Coronary artery (tissue), 2 donors: ENCODE data around the gene ZNF268.

ENCODE experiments used
- DNase-seq: peaks from one replicate; pipeline ENCODE4 v3.0.0-alpha.2; 2017; ENCODE audit warnings: low spot score
- H3K27ac ChIP-seq, 2 donors: fragments of 200-600 bp; sonication (generic); one replicate each; pipeline ENCODE4 v1.5.1; 2016 to 2019
- H3K4me3 ChIP-seq: fragments of 200-600 bp; sonication (generic); 2 replicates; pipeline ENCODE4 v1.5.1; 2016; ENCODE audit warnings: mild to moderate bottlenecking, moderate library complexity
- CTCF ChIP-seq: fragments of 200-600 bp; sonication (generic); IDR thresholded peaks from one replicate; pipeline ENCODE4 v1.5.1; 2019; ENCODE audit warnings: antibody characterized with exemption

The ZNF268 gene

GRCh38 chr12:133204264-133204603 lies 22.9 kb downstream of the ZNF268 start:
- no peak for TF ChIP-seq CTCF
- no peak overlapping the region for H3K27ac ChIP-seq
- DNase-seq, result no peak
- peak overlapping the region; percentile 34 for H3K4me3 ChIP-seq

- Histone ChIP-seq H3K27ac (no peak overlapping the region), H3K4me3 (peak overlapping the region; percentile 13)
- DNase-seq, result no peak
- TF ChIP-seq CTCF, result no peak
Observed at GRCh38 chr12:133206390-133206789, 25.1 kb downstream of the ZNF268 start.

- TF ChIP-seq CTCF, result no peak
- no peak overlapping the region for H3K27ac ChIP-seq
- no peak for DNase-seq
- no peak overlapping the region for H3K4me3 ChIP-seq
Observed at GRCh38 chr12:133215724-133216123, 34.4 kb downstream of the ZNF268 start.

- no peak overlapping the region for H3K27ac ChIP-seq
- H3K4me3 ChIP-seq, result no peak overlapping the region
- TF ChIP-seq CTCF, result no peak
- DNase-seq, result no peak
Observed at GRCh38 chr12:133217219-133217618, 35.9 kb downstream of the ZNF268 start.

- Histone ChIP-seq H3K27ac (no peak overlapping the region), H3K4me3 (no peak overlapping the region)
- TF ChIP-seq CTCF, result no peak
- DNase-seq, result no peak
Observed at GRCh38 chr12:133220521-133220920, 39.2 kb downstream of the ZNF268 start.

GRCh38 chr12:133221241-133221640 lies 39.9 kb downstream of the ZNF268 start:
- Histone ChIP-seq H3K4me3 (no peak overlapping the region), H3K27ac (no peak overlapping the region)
- no peak for TF ChIP-seq CTCF
- DNase-seq, result no peak

GRCh38 chr12:133222211-133222610 lies 40.9 kb downstream of the ZNF268 start:
- no peak for TF ChIP-seq CTCF
- no peak overlapping the region for H3K27ac ChIP-seq
- H3K4me3 ChIP-seq, result no peak overlapping the region
- no peak for DNase-seq
